GM04504 (cell line): ENCODE measurements around the gene NANOS2.
"Not testable (repeated sequence)": the region's sequence is repeated elsewhere in the genome, so short reads cannot be mapped to it uniquely, and the experiment has no call there.

Source experiments
- DNase-seq: peaks from one replicate; pipeline ENCODE4 v3.0.0-alpha.2; 2012; ENCODE audit warnings: low read depth

NANOS2 gene

GRCh38 chr19:45874620-45874966 is 40.0 kb downstream of the NANOS2 start:
- DNase-seq, result no peak

GRCh38 chr19:45873219-45873772 is 41.3 kb downstream of the NANOS2 start:
- DNase-seq, result no peak

GRCh38 chr19:45872095-45872919 is 42.3 kb downstream of the NANOS2 start:
- no peak for DNase-seq

GRCh38 chr19:45870798-45871197 is 43.8 kb downstream of the NANOS2 start:
- no peak for DNase-seq

- DNase-seq, result not testable (repeated sequence)
Measured at GRCh38 chr19:45867241-45867640, 47.3 kb downstream of the NANOS2 start.

GRCh38 chr19:45866400-45867176 is 48.0 kb downstream of the NANOS2 start:
- no peak for DNase-seq

- DNase-seq, result no peak
Measured at GRCh38 chr19:45865269-45865948, 49.2 kb downstream of the NANOS2 start.

GRCh38 chr19:45864629-45865082 is 49.9 kb downstream of the NANOS2 start:
- no peak for DNase-seq

GRCh38 chr19:45863840-45864628 is 50.5 kb downstream of the NANOS2 start, which contains the start of gene FOXA3:
Gene FOXA3 (plus strand): TSS chr19:45864326. CDS start chr19:45864457, 131 bp downstream.
- DNase-seq, result no peak

- DNase-seq, result no peak
Measured at GRCh38 chr19:45863335-45863839, 51.2 kb downstream of the NANOS2 start.
